Activated CD4-positive, CD25-positive, alpha-beta regulatory T cell treated with anti-CD3 and anti-CD28 coated beads, Interleukin-2, amount 50 U/mL, for 72 hours (primary cell): ENCODE data around the gene HYAL1.

Source experiments
- DNase-seq: peaks from one replicate; pipeline ENCODE4 v3.0.0; 2021

The HYAL1 gene

GRCh38 chr3:50334339-50335075 lies 31.1 kb upstream of the HYAL1 start:
- DNase-seq, result no peak

DNA sequence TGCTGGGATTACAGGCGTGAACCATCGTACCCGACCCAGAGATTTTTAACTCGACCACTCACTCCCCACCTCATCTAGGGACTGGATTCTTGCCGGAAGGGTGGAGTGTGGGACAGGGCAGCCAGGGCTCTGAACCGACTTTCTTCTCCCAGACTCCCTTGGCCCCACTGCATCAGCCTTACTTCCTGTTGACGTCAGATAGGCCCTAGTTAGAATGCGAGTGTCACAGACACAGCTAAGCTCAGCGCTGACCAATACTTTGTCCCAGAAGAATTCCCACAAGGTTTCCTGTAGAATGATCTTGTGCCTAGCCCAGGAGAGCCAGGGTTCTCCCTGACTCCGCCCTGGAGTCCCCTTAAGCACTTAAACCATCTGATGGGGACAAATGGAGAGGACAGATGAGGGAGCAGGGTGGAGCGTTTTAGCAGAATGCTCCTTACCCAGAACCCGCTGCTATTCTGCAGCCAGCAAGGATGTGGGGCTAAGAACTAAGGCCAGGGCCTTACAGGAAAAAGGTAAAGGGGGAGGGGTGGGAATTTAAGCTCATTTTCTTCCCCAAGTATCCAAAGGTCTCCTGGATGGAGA lies 30.5 kb upstream of the HYAL1 start:
- DNase-seq, result no peak

- DNase-seq, result no peak
Measured at GRCh38 chr3:50331364-50331907, 28.1 kb upstream of the HYAL1 start.

DNA sequence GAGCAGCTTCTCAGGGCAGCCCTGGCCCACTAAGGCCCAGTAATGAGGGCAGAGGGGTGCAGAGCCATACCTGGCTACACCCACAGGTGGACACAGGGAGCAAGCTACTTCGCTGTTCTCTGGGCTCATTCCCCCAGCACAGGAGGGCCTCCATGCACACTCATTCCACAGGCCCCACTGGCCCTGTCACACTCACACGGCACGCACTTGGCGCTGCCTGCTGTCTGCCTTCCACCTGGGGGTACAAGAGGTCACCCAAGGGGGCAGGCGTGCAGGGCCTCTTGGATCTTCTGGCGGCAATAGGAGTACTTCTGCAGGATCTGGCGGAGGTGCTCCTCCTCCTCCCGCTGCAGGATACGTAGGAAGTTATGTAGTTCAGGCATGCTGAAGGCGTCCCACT lies 27.0 kb upstream of the HYAL1 start:
- no peak for DNase-seq

DNA sequence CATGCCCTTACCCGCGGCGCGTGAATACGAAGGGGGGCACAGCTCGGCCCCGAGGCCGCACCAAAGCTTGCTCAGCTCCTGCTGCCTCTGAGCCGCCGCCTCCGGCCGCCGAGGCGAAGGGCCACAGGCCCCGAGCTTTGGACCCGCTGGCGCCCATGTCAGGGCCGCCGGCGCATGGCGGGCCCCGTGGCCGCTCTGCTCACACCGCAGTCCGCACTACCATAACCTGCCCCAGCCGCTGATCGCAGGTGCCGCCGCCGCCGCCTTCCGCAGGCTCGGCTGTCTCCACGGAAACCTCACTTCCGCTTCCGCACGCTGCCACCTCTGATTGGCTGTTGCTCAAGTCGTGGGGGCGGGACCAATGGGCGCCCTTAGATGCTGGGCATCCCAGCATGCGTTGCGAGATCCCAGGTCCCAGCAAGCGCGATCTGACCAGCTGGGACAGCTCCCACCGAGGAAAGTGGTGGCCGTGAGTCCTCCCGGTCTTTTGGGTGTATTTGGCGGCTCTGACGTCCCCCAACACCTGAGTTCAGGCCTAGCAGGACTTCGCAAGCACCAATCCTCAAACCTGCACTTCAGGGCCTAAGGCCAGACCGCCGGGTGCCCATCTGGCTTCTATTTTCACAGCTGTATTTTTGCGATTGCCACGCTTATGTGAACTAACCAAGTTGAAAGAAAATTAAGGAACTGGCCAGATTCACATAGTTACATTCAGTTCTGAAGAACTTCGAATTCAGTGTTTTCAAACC lies 24.7 kb upstream of the HYAL1 start, which contains the start of gene TUSC2:
Gene TUSC2 (minus strand): TSS at position 281 of the 749 bp plus-strand sequence. CDS start 124 bp downstream, at position 157.
- peak; percentile 93 for DNase-seq

- no peak for DNase-seq
Measured at GRCh38 chr3:50327129-50327528, 23.8 kb upstream of the HYAL1 start.

DNA sequence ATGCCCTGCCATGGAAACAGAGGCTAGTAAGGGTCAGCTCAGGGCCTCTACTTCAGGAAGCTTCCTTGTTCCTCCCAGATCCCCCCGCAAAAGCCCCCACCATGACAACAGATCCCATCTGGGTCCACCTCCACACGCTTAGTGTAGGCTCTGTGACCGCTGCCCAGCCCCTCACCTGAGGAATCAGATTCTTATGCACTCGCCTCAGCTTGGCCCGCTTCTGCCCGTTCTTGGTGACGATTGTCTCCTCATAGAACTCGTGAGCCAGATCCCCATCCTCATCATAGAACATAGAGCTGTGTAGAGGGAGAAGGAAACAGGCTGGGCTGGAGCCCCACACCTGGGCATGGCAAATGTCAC lies 22.8 kb upstream of the HYAL1 start:
- no peak for DNase-seq

- DNase-seq, result no peak
Measured at GRCh38 chr3:50325497-50326181, 22.3 kb upstream of the HYAL1 start.

GRCh38 chr3:50325113-50325480 lies 21.7 kb upstream of the HYAL1 start:
- no peak for DNase-seq

GRCh38 chr3:50324351-50325112 lies 21.2 kb upstream of the HYAL1 start:
- DNase-seq, result peak; percentile 61

DNA sequence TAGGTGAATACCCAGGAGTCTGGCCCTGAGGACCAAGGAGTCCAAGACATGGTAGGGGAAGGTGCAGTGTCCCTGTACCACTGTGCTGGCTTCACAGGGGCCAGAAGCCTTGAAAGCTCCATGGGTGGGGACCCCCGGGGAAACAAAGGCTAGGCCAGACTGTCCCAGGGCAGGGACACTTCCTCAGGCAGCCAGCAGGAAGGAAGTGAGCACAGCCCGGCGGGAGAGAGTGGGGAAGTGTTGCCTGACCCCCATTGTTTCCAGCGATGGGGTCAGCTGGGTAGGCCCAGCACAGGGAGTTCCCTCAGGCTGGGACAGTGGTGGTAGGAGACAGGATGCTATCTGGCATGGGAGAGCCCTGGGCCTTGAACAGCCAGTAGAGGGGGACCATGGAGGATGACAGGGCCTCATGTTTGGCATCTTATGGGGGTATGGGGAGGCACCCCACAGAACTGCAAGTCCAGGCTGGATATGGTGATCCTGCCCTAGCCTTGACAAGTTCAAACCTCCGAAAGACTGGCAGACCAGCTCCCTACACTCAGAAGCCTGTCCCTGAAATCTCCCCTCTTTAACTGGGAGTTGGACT lies 20.3 kb upstream of the HYAL1 start:
- no peak for DNase-seq

GRCh38 chr3:50323092-50323600 lies 19.8 kb upstream of the HYAL1 start:
- no peak for DNase-seq

- DNase-seq, result no peak
Measured at GRCh38 chr3:50322386-50323091, 19.2 kb upstream of the HYAL1 start, which contains the start of gene HYAL2. HYAL2 (minus strand) TSS chr3:50322745; CDS start chr3:50320489, 2,256 bp downstream.

GRCh38 chr3:50322115-50322385 lies 18.7 kb upstream of the HYAL1 start:
- DNase-seq, result no peak

GRCh38 chr3:50321336-50322114 lies 18.2 kb upstream of the HYAL1 start:
- DNase-seq, result peak; percentile 85

GRCh38 chr3:50320853-50321335 lies 17.5 kb upstream of the HYAL1 start:
- DNase-seq, result no peak

DNA sequence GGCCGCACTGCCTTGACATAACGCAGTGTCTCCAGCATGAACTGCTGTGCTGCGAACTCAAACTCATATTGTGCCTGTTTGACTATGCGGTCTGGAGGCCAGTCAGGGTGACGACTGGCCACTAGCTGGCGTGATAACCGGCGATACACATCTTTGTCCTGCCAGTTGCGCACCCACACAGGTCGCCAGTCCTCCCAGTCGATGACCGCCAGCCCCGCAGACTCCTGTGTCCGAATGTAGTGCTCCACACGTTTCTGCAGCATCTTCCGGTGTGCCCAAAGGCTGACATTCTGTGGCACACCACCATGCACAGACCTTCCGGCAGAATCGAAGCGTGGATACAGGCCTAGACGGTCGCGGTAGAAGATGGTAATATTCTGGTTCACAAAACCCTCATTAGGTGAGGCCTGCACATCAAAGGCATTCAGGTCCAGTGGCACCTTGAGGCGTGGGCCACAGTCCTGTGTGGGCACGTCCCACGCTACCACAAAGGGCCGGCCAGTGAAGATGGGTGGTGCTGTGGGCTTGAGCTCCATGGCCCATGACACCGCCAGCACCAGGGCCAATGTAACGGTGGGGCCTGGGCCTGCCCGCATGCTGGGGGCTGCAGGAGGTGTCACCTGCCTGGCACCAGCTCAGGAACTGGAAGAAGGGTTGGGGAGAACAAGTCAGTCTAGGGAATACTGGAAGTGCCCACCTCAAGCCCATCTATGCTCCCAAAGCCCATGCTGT lies 16.7 kb upstream of the HYAL1 start:
- DNase-seq, result no peak

DNA sequence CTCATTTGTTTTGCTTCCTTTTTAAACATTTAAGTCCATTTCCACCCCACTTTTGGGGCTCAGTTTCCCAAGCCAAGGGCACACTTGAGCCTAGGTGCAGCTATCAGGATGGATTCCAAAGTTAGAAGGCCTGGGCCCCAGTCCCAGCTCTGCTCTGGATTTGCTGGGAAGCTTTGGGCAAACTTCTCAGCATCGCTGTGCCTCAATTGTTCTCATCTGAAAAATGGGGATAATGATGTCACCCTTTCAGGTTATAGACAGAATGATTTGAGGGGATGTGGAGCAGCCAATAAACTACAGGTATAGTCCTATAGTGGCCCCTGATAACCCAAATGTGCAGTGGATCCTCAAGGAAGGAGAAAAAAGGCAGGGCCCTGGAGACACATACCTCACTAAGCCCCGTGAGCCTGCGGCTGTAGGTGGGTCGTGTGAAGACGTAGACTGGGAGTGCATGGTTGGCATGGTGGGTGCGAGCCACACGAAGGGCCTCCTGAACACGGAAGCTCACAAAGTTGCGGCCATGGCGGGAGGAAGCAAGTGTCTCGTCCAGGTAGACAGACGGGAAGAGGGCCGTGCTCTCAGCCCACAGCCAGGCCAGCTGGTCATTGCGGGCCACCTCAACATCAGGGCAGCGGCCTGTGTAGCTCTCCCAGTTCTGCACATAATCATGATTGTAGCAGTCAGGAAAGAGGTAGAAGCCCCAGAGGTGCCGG lies 16.0 kb upstream of the HYAL1 start:
- no peak for DNase-seq

- no peak for DNase-seq
Measured at GRCh38 chr3:50318615-50319014, 15.2 kb upstream of the HYAL1 start.
